NCI-H82 (cell line): ENCODE data around the gene CCDC134.
"Not testable (repeated sequence)": the region's sequence is repeated elsewhere in the genome, so short reads cannot be mapped to it uniquely, and the experiment has no call there.

Experiments
- DNase-seq: peaks from one replicate; lab custom pipeline; 2025; lab: John Stamatoyannopoulos, UW

CCDC134 gene

DNA sequence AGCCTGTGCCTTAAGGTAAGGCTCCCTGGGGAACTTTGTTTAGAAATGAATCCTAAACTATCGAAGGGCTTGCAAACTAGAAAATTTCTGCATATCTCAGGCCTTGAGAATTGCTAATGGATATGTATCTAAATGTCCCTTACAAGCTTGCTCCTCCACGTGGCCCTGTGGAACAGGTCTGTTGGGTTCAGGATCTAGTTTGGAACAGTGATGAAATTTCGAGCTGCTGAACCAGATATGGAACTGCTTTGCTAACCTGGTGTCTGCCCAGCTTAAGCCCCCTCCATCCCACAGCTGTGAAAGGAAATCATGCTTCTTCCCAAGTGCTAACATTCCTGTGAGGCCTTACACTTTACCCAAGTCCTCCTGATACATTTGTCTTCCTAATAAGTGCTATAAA is 44.0 kb downstream of the CCDC134 start:
- no peak for DNase-seq

DNA sequence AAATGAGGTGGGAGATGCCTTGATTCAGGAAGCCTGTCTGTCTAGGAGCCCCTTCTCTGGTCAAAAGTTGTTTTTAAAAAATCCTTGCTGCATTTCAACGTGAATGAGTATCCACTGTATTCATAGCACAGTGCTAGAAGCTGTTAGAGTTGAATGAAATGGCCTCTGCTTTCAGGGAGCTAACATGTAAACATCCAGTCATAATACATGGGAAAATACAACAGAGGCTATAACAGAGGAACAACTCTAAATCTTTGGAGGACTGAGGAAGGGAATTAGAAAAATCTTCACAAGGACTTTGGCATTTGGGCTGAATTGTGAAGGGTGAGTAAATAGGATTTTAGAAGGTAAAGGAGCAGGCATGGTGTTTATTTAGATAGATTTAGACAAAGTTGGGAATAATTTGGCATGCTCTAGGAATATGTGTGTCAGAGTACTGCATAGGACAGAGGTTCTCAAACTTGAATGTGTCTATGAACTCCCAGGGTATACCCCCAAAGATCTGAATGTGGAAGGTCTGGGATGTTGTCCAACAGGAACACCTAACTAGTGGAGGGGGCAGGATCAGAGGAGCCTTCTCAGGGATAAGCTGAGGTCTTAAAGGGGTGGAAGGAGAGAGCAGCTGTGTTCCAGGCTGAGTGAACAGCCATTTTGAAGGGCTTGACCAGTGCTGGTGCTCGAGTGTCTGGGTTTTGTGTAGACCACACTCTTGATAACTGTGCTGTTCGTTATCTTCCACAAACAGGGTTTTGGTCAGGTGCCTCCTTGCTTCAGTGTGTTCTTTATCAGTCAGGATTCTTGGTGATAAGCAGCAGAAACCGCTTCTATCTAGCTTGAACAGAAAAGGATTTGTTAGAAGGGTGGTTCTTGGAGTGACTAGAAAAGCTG is 45.1 kb downstream of the CCDC134 start:
- peak; percentile 72 for DNase-seq

DNA sequence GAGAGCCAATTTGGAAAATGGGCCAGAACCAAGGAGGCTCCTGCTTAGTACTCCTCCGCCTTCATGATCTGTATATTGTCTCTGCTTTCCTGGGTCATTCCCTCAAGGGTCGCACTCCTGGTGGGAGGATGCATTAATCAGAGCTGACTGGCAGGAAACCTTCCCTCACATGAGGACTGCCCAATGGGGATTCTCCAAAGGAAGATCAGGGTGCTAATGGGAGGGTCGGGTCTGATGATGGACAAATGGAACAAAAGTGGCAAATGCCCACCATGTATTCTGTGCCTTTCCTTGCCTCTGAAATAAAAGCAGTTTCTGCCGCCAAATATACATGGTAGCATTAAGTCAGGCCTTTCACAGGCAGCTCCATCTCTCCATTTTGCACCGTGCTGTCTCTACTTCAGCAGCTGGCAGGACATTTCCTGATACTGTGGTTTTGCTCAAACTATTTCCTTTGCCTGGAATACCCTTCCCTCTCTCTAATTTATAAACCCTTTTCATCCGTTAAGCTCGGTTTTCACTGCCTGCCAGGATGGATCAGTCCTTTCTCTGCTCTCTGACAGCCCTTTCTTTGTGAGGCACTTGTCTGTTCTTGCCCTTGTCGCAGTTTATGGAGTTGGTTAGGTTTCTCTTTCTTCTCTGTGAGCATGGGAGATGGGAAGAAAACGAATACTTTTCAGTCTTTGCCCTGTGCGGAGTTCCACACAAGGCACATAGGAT is 45.9 kb downstream of the CCDC134 start:
- DNase-seq, result no peak

DNA sequence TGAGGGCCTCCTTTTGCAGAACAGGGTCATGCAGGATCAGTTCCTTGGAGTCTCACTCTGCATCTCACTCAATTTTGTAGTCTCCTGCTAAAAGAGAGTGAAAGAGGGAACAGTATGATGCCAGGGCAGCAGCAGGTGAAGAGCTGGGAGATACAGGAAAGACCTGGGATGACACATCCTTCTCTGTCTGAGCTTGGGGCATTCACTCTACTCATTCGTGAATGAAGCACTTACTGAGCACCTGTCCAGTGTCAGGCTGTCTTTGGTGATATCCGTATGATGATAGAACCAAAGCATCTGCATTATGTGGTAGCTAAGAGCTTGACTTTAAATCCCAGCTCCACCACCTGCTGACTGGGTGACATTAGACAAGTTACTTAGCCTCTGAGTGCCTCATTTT is 46.8 kb downstream of the CCDC134 start:
- peak; percentile 14 for DNase-seq

DNA sequence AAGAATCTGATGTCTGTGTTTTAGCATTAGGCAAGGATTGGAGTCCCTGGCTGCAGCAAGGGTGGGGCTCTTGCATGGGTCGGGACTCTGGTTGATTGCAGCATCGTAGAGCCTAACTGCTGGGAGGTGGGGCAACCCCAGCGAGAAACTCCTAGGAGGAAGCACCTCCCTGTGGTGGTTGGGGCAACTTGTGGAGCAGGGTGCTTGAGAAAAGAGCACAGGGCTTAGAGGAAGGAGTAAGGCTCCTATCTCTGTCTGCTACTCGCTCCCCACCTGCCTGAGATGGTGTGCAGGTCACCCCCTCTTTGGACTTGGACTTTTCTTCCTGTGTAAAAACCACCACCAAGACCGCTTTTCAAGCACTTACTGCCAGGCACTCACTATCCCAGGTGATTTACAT is 48.0 kb downstream of the CCDC134 start:
- no peak for DNase-seq

DNA sequence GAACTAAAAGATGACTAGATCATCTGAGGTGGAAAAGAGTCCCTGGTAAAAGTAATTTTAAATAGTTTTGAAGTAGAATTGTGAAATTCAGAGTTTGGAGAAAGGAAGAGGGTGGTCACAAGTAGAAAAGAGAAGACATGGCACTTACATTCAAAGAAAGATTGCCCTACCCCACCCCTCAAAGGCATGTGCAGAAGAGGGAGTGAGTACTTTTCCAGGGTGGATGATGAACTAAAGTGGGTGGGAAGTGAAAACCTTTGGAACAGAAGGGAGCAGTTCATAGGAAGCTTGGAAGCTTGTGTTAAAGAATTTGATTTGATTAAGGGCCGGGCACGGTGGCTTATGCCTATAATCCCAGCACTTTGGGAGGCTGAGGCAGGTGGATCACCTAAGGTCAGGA is 56.0 kb downstream of the CCDC134 start:
- peak; percentile 27 for DNase-seq

DNA sequence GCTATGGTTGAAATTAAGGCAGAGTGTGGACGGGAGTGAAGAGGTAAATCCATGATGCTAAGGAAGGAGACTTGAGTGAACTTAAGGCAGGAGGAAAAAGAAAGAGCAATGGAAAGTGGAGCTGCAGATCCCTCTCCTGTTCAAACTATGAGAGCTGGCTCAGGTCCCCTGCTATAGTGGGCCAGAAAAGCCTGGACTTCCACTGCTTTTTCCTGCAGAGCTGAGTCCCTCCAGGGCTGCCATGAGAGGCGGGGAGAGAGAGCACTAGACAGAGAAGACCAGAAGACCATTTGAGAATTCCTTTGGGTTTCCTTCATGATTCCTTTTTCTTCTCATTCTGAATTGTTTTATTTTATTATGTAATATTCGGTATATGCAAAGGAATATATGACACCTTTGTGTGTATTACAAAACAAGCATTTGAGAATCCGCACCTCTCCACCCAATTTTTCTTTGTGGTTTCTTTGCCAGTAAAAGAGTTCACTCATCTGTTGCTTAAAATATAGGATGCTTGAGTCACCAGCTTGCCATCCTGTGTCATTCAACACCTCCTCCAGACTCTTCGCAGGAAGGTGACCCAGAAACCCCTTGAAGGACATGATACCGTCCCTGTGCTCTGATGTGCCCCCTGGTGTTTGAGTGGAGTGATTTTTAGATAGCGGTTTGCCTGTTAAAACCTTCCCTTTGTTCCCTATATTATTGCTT is 56.8 kb downstream of the CCDC134 start:
- DNase-seq, result peak; percentile 61

DNA sequence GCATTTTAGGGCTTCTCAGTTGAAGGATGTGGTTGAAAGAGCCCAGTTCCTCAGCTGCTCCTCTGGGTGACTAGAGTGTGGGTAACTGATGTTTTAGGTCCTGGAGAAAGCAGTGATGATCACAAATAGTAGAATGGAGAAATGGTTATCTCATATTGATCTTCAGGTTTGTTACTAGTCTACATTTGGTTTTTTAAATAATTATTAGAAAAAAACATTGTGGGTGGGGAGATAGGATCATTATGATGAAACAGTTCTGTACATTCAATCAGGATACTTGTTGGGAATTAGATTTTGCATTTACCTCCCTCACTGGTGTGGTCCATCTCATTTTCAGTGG is 57.4 kb downstream of the CCDC134 start:
- DNase-seq, result no peak

DNA sequence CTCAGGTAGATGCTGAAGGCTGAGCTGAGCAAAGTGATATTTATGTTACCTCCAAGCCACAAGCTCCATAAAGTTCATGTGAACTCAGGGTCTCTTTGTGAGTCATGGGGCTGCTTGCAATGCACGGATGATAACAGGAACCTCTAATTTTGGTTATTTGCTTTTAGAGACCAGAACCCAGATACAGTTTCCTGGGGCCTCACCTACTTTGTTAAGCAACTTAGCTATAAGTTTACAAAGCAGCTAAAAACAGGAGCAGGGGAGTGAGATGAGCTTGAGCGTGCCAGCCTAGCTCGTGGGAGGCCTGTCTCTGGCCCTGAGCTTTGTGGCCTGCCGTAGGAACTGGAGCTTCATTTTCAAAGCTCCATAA is 61.7 kb downstream of the CCDC134 start:
- DNase-seq, result no peak

DNA sequence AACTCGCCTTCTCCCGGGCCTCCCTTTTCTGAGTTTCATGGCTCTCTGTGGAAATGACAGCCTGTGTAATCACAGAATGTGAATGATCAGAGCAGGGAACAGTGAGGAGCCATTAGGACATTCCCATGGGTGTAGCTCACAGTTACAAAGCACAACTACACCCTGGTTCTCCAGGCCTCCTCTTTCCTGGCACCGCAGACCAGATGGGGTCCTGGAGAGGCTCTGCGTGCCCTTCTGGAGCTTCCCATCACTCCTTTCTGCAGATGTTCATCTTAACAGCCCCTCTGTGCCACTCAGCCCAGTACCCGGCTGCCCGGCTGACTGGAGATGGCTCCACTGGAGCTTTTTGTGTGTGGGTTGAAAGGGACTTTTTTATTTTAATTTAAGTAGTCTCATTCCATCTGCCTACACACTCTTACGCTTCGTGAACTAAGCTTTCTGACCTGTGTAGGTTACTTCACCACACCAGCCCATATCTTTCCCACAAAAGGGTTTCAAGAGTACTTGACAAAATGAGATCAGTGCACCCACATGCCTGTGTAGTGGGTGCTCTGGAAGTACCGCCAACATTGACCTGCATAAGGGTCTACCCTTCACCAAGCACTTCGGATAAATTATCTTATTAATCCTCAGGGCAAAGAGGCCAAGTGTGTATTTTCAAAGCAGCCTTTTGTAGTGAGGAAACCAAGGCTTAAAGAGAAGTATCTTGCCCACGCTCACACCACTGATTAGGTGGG is 62.2 kb downstream of the CCDC134 start:
- DNase-seq, result no peak

DNA sequence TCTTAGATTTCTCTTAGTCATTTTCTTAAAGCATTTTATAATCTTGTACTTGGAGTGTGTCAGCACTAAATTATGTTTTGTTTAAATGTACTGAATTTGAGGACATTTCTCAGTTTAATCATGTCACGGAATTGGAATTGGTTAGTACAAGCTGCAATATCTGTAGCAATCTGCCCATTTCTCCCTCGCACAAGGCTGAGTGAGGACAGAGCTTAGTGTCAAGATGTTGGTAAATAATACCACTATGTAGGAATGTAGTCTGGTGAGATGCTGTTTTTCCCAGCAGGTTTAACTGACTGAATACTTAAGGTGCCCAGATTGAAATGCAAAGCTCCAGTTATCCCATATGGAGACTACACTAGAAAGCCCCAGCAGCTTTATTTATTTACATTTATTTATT is 63.0 kb downstream of the CCDC134 start:
- no peak for DNase-seq

DNA sequence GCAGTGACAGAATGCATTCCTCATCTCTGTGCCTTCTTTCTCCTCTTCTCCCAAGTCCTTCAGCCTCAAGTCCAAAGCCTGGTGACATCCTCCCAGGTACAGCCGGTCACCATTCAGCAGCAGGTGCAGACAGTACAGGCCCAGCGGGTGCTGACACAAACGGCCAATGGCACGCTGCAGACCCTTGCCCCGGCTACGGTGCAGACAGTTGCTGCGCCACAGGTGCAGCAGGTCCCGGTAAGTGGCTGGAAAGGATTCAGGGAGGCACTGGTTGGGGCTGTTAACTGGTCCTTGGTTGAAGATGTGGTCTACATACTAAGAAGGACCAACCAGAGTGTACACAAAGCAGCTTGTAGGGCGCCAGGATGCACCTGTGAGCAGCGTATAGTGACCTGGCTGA is 68.1 kb downstream of the CCDC134 start:
- no peak for DNase-seq

DNA sequence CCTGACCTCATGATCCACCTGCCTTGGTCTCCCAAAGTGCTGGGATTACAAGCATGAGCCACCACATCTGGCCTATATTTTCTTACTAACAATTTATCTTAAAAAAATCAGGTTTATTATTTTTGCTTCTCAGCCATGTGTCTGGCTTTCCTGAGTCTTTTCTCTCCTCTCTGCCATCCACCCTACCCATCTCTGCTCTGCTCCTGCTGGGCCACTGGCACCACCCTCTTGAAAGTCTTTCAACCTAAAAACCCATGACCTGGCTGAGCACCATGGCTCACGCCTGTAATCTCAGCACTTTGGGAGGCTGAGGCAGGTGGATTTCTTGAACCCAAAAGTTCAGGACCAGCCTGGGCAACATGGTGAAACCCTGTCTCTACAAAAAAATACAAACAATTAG is 69.6 kb downstream of the CCDC134 start:
- DNase-seq, result not testable (repeated sequence)

DNA sequence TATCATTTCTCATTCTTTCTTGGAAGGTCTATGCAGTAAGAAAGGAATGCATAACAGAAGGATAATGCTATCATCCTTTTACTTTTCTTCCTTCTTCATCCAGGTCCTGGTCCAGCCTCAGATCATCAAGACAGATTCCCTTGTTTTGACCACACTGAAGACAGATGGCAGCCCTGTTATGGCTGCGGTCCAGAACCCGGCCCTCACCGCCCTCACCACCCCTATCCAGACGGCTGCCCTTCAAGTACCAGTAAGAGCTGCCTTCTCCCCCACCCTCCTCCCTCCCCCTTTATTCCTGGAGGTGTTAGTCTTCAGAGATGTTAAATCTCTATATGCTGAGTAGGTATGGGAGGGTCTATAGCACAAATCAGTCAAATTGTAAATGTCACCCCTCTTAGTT is 70.3 kb downstream of the CCDC134 start:
- DNase-seq, result no peak

DNA sequence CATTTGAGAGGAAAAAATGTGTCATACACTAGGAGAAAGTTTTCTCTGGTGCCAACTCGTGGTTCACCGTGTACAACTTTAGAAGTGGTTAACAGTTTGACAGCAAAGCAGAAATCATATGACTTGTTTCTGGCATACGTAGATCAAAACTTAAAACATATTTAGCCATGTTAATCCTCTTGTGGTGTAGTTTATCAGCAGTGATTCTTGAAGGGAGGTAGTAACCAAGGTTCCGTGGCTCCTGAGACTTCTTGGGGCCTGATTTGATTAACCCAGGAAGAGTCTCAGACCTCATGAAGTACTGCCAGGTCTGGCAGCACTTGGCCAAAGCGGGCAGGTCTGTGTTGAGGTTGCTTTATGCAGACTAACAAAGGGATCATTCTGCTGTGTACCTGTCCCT is 72.9 kb downstream of the CCDC134 start:
- no peak for DNase-seq

DNA sequence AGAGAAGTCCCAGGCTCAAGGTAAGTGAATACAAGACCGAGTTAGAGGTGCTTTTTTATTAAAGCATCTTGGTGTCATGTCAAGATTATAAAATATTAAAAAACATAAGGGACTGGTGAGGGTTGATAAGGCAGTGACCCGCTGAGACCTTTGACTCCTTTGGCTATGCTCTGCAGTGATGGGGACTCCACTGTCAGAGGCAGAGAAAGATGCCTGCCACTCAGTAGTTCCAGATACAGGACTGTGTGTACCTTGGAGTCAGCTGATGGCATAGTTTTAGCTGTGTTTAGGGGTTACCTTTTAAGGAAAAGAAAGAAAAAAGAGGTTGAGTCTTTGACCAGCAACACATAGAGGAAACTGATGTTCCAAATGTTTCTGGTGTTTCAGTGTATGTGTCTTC is 73.6 kb downstream of the CCDC134 start:
- no peak for DNase-seq

DNA sequence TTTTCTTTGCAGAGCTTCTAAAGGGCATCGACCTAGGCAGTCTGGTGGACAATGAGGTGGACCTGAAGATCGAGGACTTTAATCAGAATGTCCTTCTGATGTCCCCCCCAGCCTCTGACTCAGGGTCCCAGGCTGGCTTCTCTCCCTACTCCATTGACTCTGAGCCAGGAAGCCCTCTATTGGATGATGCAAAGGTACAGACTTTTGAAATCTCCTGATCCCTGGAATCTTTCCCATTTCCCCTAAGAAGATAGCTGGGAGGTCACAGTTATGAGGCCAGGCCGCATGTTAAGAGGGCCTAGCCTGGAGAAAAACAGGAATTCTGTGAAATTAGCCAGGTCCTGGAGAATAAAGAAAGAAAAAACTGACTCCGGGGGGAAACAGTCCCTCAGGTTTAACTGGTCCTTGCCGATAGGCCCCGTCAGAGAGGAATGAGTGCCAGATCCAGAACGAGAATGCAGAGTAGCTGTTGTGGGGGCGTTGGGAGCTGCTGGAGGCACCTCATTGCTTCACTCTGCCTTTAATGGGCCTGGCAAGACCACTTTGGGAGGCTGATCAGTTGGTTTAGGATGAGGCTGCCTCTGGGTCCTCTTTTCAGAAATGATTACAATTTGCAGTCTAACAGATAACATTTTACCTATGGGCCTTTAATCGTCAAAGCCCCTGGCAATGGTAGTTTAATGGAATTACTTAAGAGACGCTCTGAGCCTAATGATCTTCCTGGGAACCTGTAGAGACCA is 75.2 kb downstream of the CCDC134 start:
- no peak for DNase-seq
